ENCODE measurements around the gene HES1. TPM values are rescaled to one million over a fixed set of nuclear protein-coding genes. Genes with fewer than 3 reads are reported as not detected.

HES1 gene
- total and polyA plus RNA-seq, 9 of the 15 experiments (the other 6 are each of a cell fraction or from before 2014, with no cell fraction given): 3.4 to 37.0 (median 19.3) TPM

- TF ChIP-seq, protein P1, sequence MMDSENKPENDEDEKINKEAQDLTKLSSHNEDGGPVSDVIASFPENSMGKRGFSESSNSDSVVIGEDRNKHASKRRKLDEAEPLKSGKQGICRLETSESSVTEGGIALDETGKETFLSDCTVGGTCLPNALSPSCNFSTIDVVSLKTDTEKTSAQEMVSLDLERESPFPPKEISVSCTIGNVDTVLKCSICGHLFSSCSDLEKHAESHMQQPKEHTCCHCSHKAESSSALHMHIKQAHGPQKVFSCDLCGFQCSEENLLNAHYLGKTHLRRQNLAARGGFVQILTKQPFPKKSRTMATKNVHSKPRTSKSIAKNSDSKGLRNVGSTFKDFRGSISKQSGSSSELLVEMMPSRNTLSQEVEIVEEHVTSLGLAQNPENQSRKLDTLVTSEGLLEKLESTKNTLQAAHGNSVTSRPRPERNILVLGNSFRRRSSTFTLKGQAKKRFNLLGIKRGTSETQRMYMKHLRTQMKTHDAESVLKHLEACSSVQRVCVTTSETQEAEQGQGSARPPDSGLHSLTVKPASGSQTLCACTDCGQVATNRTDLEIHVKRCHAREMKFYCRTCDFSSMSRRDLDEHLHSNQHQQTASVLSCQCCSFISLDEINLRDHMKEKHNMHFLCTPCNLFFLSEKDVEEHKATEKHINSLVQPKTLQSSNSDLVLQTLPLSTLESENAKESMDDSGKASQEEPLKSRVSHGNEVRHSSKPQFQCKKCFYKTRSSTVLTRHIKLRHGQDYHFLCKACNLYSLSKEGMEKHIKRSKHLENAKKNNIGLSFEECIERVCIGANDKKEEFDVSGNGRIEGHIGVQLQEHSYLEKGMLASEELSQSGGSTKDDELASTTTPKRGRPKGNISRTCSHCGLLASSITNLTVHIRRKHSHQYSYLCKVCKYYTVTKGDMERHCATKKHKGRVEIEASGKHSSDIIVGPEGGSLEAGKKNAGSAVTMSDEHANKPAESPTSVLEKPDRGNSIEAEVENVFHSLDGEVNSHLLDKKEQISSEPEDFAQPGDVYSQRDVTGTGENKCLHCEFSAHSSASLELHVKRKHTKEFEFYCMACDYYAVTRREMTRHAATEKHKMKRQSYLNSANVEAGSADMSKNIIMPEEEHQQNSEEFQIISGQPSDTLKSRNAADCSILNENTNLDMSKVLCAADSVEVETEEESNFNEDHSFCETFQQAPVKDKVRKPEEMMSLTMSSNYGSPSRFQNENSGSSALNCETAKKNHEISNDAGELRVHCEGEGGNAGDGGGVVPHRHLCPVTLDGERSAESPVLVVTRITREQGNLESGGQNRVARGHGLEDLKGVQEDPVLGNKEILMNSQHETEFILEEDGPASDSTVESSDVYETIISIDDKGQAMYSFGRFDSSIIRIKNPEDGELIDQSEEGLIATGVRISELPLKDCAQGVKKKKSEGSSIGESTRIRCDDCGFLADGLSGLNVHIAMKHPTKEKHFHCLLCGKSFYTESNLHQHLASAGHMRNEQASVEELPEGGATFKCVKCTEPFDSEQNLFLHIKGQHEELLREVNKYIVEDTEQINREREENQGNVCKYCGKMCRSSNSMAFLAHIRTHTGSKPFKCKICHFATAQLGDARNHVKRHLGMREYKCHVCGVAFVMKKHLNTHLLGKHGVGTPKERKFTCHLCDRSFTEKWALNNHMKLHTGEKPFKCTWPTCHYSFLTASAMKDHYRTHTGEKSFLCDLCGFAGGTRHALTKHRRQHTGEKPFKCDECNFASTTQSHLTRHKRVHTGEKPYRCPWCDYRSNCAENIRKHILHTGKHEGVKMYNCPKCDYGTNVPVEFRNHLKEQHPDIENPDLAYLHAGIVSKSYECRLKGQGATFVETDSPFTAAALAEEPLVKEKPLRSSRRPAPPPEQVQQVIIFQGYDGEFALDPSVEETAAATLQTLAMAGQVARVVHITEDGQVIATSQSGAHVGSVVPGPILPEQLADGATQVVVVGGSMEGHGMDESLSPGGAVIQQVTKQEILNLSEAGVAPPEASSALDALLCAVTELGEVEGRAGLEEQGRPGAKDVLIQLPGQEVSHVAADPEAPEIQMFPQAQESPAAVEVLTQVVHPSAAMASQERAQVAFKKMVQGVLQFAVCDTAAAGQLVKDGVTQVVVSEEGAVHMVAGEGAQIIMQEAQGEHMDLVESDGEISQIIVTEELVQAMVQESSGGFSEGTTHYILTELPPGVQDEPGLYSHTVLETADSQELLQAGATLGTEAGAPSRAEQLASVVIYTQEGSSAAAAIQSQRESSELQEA (IDR thresholded peaks at IDR 0.05; ENCODE audit: low read depth): no peak
- TF ChIP-seq KLF1 (tag; IDR thresholded peaks at IDR 0.05): no peak
- TF ChIP-seq TCFL5 (CRISPR knock-in tag; conservative IDR thresholded peaks at IDR 0.05): no peak
- peak; percentile 37 for TF ChIP-seq TAF9B (IDR thresholded peaks at IDR 0.05; ENCODE audit: partially characterized antibody)
- TF ChIP-seq ZFP30 (CRISPR knock-in tag; IDR thresholded peaks at IDR 0.05; ENCODE audit: borderline replicate concordance): no peak
- no peak for TF ChIP-seq HNRNPL (IDR thresholded peaks at IDR 0.05; ENCODE audit: low read depth, low read length)
- no peak for TF ChIP-seq RFX5 (IDR thresholded peaks at IDR 0.05; ENCODE audit: low read depth, low read length)
- peak; percentile 26 for TF ChIP-seq OTX1 (CRISPR knock-in tag; IDR thresholded peaks at IDR 0.05)
- TF ChIP-seq ZNF551 (CRISPR knock-in tag; IDR thresholded peaks at IDR 0.05): no peak
- TF ChIP-seq GTF3C2 (IDR thresholded peaks at IDR 0.05; ENCODE audit: borderline replicate concordance, extremely low read depth, insufficient read length): no peak
- peak in 1 of 2 experiments; percentile 88 for TF ChIP-seq E2F6 (IDR thresholded peaks at IDR 0.05; ENCODE audit: borderline replicate concordance in 1 of 2, extremely low read depth in 1 of 2, insufficient read depth in 1 of 2, insufficient read length in 1 of 2, low read depth in 1 of 2, low read length in 1 of 2, poor library complexity in 1 of 2, severe bottlenecking in 1 of 2)
- no peak for TF ChIP-seq GATAD2B (IDR thresholded peaks at IDR 0.05; ENCODE audit: borderline replicate concordance)
- peak; percentile 51; the same call in 1 of the 2 replicates for TF ChIP-seq ETV5 (CRISPR knock-in tag; IDR thresholded peaks at IDR 0.05; ENCODE audit: low read depth)
- TF ChIP-seq EWSR1 (IDR thresholded peaks at IDR 0.05; ENCODE audit: borderline replicate concordance, low read depth, partially characterized antibody): no peak
- TF ChIP-seq DPF2 (IDR thresholded peaks at IDR 0.05): no peak
- 0 out of 2 replicates have a peak, but pooled peaks have one; percentile 13 for TF ChIP-seq NFIC (IDR thresholded peaks at IDR 0.05)
- TF ChIP-seq XRCC5 (IDR thresholded peaks at IDR 0.05; ENCODE audit: low read depth, low read length): no peak
Measured at GRCh38 chr3:194137008-194137505, 1.1 kb downstream of the HES1 start (continued).
